BJ (cell line): ENCODE measurements around the gene ZNF423. TPM values are rescaled to one million over a fixed set of nuclear protein-coding genes. Genes with fewer than 3 reads are reported as not detected.
"Not testable (repeated sequence)": the region's sequence is repeated elsewhere in the genome, so short reads cannot be mapped to it uniquely, and the experiment has no call there.

ENCODE experiments used
- CTCF ChIA-PET: fragments of 350-600 bp; formaldehyde crosslinking; extraction: SDS; loops from one replicate; lab custom pipeline; 2021; ENCODE audit warnings: antibody characterized with exemption, inconsistent platforms; lab: Yijun Ruan, JAX
- POLR2A ChIA-PET: fragments of 300-600 bp; sonication (Branson Sonifier 250); formaldehyde crosslinking; extraction: SDS; loops from one replicate; lab custom pipeline; 2021; ENCODE audit warnings: antibody characterized with exemption; lab: Charles Lee
- DNase-seq: peaks from one replicate; pipeline ENCODE4 v3.0.0-alpha.2; 2011; ENCODE audit warnings: low read depth
- H3K27me3 ChIP-seq: 2 replicates; pipeline ENCODE4 v1.6.0; 2011; ENCODE audit warnings: low read length; ENCODE audit not compliant: control insufficient read depth, insufficient read depth
- H3K36me3 ChIP-seq: 2 replicates; pipeline ENCODE4 v1.5.1; 2011; ENCODE audit warnings: low read length; ENCODE audit not compliant: control insufficient read depth, insufficient read depth
- H3K4me3 ChIP-seq: 2 replicates; pipeline ENCODE4 v1.5.1; 2011; ENCODE audit warnings: low read depth, mild to moderate bottlenecking, control low read depth, low read length
- polyA plus RNA-seq: library from polyadenylated mRNA; depleted of rRNA; stranded (reverse); fragments of >200 nt; gene quantifications from 2 replicates; pipeline ENCODE4 v1.2.3, GENCODE V29; 2011
- TF ChIP-seq, protein P1 (sequence below): IDR thresholded peaks from 2 replicates; pipeline ENCODE4 v1.5.1; 2011; ENCODE audit warnings: low read depth, mild to moderate bottlenecking, control low read depth, inconsistent platforms, low read length, moderate library complexity; ENCODE audit not compliant: insufficient read depth

The ZNF423 gene
- polyA plus RNA-seq, 1 experiment = 0.22 TPM

- DNase-seq = no peak
- ChIA-PET CTCF (interaction anchor here (0.9 kb wide), 1 partner anchor 8 kb away, joined by 3 read pairs; no protein-coding TSS in a partner anchor), POLR2A (no interaction called here)
- Histone ChIP-seq H3K36me3 (no peaks in the 10 kb centered on the region), H3K27me3 (peaks cover 2% of the 10 kb centered on the region), H3K4me3 (no peak overlapping the region)
- TF ChIP-seq, protein P1, sequence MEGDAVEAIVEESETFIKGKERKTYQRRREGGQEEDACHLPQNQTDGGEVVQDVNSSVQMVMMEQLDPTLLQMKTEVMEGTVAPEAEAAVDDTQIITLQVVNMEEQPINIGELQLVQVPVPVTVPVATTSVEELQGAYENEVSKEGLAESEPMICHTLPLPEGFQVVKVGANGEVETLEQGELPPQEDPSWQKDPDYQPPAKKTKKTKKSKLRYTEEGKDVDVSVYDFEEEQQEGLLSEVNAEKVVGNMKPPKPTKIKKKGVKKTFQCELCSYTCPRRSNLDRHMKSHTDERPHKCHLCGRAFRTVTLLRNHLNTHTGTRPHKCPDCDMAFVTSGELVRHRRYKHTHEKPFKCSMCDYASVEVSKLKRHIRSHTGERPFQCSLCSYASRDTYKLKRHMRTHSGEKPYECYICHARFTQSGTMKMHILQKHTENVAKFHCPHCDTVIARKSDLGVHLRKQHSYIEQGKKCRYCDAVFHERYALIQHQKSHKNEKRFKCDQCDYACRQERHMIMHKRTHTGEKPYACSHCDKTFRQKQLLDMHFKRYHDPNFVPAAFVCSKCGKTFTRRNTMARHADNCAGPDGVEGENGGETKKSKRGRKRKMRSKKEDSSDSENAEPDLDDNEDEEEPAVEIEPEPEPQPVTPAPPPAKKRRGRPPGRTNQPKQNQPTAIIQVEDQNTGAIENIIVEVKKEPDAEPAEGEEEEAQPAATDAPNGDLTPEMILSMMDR = no peak
These were observed 28.4 kb upstream of the ZNF423 start for GRCh38 chr16:49884033-49885015.

DNA sequence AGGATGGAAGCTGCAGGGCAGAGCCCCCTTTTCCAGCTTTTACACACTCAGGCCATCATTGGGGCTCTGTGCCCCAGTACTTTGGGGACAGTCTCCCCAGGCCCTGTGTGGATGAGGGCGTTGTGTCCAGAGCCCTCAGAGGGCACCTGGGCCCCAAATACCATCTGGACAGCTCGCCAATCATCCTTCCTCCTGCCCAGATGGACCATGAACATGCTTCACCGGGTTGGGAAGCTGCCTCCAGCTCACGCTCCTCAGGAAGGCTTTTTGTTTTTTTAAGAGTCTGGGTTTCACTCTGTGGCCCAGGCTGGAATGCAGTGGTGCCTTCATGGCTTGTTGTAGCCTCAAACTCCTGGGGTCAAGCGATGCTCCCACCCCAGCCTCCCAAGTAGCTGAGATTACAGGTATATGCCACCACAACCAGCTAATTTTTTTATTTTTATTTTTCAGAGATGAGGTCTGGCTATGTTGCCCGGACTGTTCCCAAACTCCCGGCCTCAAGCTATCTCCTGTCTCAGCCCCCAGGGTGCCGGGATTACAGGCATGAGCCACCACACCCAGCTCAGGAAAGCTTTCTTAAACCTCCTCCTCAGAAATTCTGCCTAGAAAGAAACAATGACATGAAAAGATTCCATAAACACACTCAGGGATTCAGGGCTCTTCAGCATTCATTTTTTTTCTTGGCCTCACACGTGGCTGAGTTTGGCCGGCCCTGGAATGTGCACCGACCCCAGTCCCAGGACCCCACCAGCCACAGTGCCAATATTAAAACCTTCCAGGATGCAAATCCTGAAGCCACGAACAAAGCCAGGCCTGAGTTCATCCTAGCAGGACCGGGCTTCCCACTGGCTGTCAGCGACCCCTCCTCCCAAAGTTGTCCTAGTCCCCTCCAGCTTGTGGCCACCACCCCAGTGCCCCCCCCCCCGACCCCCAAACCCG, 27.4 kb upstream of the ZNF423 start:
- CTCF ChIA-PET = no interaction called here

DNA sequence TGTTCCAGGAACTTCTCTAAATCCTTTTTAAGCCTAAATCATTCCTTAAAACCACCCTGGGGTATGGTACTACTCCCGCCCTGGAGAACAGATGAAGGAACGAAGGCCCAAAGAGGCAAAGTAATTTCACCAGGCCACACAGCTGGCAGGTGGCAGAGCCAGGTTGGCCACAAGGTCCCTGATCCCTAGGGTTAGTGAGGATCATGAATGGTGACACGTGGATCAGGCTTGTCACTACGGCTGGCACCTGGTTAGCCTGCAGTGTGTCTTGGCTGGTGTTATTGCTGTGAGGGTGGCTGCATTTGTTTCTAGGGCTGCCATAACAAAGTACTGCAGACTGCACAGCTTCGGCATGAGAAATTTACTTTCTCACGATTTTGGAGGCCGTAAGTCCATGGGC, 26.0 kb upstream of the ZNF423 start:
- ChIA-PET CTCF (no interaction called here), POLR2A (no interaction called here)
- no peak overlapping the region for H3K4me3 ChIP-seq
- no peak for DNase-seq
- H3K27me3 ChIP-seq = peaks cover 5% of the 10 kb centered on the region
- no peaks in the 10 kb centered on the region for H3K36me3 ChIP-seq
- TF ChIP-seq, protein P1 = no peak

More for the DNA sequence above, 27.4 kb upstream of the ZNF423 start:
- Histone ChIP-seq H3K4me3 (no peak overlapping the region), H3K36me3 (no peaks in the 10 kb centered on the region), H3K27me3 (peaks cover 2% of the 10 kb centered on the region)
- TF ChIP-seq, protein P1 = no peak
- POLR2A ChIA-PET = no interaction called here
- DNase-seq = no peak

DNA sequence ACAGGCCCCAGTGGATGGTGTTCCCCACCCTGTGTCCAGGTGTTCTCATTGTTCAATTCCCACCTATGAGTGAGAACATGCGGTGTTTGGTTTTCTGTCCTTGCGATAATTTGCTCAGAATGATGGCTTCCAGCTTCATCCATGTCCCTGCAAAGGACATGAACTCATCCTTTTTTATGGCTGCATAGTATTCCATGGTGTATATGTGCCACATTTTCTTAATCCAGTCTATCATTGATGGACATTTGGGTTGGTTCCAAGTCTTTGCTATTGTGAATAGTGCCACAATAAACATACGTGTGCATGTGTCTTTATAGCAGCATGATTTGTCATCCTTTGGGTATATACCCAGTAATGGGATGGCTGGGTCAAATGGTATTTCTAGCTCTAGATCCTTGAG, 22.6 kb upstream of the ZNF423 start:
- H3K36me3 ChIP-seq = not testable (repeated sequence)

GRCh38 chr16:49876716-49877129, 20.8 kb upstream of the ZNF423 start:
- DNase-seq = no peak
- no peak overlapping the region for H3K4me3 ChIP-seq
- no peaks in the 10 kb centered on the region for H3K36me3 ChIP-seq
- CTCF ChIA-PET = interaction anchor here (0.7 to 5.6 kb wide), 14 partner anchors 8 to 469 kb away, joined by 3 to 57 read pairs (median 4); partner anchors contain the start of gene CNEP1R1
- TF ChIP-seq, protein P1 = peak; percentile 79
- POLR2A ChIA-PET = no interaction called here
- peaks cover 13% of the 10 kb centered on the region for H3K27me3 ChIP-seq

More for the DNA sequence above, 22.6 kb upstream of the ZNF423 start:
- DNase-seq, H3K4me3 ChIP-seq, POLR2A ChIA-PET: not testable (repeated sequence)
- peaks cover 12% of the 10 kb centered on the region for H3K27me3 ChIP-seq
- CTCF ChIA-PET = interaction anchor here (5.6 kb wide), 1 partner anchor 18 kb away, joined by 57 read pairs; no protein-coding TSS in a partner anchor
